ENCODE measurements around the gene FRMD8.
A peak's percentile ranks its signal among the peaks of the same experiment; 100 is the strongest.

- TF ChIP-seq CTCF (IDR thresholded peaks at IDR 0.05) (no peak), POLR2A (IDR thresholded peaks at IDR 0.05) (peak in 1 of 2 donors; percentile 15), POLR2AphosphoS5 (IDR thresholded peaks at IDR 0.05) (peak; percentile 36), EP300 (IDR thresholded peaks at IDR 0.05) (no peak)
These were observed 62.1 kb downstream of the FRMD8 start for GRCh38 chr11:65448418-65449105.
